NOMO-1 (cell line): ENCODE data around the gene CDC42BPG.
"Not testable (repeated sequence)": the region's sequence is repeated elsewhere in the genome, so short reads cannot be mapped to it uniquely, and the experiment has no call there.

Experiments
- DNase-seq, 2 experiments: peaks; one replicate each; lab custom pipeline; 2025; ENCODE audit not compliant: unreplicated experiment in 2 of 2; lab: John Stamatoyannopoulos, UW

CDC42BPG gene

GRCh38 chr11:64849598-64850356 lies 5.3 kb upstream of the CDC42BPG start:
- no peak for DNase-seq

- DNase-seq: peak in 1 of 2 experiments; percentile 6
Observed at GRCh38 chr11:64848826-64849597, 4.6 kb upstream of the CDC42BPG start.

DNA sequence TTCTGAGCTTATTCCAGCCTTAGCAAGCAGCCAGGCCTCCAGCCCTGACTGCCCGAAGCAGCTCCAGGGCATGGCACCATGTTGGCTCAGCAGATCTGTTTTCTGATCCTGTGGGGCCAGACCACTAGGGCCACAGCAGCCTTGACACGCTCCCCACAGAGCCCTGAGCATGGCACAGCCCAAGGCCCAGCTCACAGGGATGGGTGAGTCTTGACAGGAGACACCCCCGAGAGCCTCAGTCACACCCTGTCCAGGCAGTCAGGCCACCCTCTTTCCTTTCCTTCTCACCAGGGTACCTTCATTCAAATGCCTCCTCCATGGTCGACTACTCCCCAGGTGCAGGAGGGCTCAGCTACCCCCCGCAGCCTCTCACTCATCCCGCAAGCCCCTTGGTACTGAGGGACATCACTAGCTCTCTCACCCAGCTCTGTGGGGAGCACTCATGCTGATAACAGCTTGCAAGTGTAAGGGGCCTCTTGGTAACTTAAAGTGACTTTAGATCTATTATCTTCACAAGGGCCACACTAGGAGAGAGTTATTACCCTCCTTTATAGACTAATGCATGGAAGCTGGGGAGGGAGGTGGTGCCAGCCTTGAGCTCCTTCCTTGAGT lies 3.9 kb upstream of the CDC42BPG start:
- no peak for DNase-seq

GRCh38 chr11:64846998-64847666 lies 2.7 kb upstream of the CDC42BPG start:
- peak; percentile 85 to 90 for DNase-seq

DNA sequence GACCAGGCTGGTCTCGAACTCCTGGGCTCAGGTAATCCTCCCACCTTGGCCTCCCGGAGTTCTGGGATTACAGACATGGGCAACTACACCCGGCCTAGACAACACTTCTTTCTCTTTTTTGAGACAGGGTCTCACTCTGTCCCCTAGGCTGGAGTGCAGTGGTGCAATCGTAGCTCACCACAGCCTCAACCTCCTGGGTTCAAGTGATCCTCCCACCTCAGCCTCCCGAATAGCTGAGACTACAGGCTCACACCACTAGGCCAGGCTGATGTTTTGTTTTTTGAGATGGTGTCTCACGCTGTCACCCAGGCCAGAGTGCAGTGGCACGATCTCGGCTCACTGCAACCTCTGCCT lies 1.3 kb upstream of the CDC42BPG start:
- DNase-seq: not testable (repeated sequence)

- no peak for DNase-seq
Observed at GRCh38 chr11:64845129-64845775, 799 bp upstream of the CDC42BPG start.

DNA sequence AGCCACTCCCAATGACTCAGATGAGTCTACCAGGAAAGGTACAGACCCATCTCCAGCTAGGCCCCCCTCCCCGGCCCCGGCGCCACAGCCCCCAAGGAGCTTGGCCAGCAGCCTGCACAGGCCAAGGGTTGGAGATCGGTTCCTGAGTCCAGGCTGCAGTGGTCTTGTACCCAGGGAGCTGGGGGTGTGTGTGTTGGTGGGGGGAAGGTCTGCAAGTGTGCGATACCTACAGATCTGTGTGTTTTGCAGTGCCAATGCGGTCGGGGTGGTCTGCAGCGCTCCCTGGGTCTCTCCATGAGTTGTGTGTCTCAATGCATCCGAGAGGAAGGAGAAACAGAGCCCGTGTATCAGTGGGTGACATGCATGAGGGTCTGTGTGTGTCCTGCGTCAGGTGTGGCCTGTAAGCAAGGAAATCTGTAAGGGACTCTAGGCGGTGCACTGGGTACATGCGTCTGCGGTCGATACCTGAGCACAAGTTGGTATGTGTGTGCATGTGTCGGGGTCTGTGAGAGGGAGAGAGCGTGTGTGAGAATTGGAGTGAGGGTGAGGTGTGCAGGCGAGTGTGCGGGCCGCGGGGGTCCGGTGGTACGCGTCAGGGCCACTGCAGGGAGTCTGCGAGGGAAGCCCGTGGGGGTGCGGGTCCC lies 645 bp downstream of the CDC42BPG start:
- DNase-seq: no peak

DNA sequence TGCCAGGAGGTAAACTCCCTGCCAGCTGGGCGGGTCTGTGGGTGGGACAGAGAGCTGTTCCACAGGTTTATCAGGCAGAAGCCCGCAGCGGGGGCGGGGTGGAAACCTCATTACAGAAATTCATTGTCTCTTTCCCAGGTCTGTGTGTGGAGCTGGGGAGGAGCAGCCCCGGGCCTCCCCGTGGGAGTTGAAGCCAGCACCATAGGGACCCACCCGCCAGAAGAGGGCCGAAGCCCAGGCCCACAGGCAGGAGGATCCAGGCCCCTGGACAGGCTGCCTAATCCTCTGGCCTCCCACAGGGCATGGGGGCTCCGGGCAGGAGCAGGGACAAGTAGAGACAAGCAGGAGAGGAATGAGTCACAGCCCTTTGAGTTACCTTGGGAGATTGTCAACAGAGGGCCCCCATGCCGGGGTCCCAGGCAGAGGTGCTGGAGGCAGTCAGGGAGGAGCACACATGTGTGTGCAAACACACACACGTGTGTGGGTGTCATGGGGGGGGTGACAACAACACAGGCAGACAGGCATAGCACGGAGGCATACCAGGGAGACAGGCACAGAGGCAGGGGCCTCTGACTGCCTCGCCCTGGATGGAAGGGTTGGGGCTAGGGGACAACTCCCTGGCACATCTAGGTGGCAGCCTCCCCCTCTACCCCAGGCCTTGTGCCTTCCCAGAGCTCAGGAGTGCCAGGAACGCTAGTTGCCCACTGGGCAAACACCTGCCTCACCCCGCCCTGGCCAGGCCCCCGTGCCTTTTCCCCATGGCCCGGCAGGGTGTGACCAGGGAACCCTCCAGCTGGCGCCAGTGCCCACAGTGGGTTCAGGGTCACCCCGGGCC lies 1.4 kb downstream of the CDC42BPG start:
- no peak for DNase-seq

GRCh38 chr11:64842366-64842759 lies 2.1 kb downstream of the CDC42BPG start:
- DNase-seq: no peak

DNA sequence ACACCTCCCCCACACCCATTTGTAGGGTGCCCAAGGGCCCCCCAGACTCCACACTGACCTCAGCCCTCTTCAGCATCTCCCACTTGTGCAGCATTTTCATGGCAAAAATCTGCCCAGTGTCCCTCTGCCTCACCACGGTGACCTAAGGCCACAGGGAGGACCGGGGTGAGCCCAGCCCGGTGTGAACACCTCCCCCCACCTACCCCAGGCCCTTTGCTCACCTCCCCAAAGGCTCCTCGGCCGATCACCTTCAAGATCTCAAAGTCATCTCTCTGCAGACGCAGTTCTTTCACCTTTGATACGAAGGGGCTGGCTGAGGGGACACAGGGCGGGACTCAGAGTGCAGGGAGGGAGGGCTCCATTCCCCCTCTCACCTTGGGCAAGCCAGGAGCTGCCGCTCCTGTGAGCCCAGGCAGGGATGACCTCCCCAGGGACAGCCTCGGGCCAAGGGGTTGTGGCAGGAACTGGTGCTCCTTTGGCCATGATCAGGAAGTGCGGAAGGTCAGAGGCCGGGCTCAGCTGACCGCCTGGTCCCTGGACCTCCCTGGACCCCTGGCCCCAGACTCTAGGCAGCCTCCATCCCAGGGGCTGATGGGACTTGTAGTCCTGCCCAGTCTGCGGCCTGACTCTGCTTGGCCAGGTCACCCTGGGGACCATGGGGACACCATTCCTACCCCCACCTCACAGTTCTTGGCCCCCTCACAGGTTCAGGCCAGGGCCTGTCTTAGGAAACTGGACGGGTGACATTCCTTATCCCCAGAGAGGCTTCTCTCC lies 2.7 kb downstream of the CDC42BPG start:
- no peak for DNase-seq

DNA sequence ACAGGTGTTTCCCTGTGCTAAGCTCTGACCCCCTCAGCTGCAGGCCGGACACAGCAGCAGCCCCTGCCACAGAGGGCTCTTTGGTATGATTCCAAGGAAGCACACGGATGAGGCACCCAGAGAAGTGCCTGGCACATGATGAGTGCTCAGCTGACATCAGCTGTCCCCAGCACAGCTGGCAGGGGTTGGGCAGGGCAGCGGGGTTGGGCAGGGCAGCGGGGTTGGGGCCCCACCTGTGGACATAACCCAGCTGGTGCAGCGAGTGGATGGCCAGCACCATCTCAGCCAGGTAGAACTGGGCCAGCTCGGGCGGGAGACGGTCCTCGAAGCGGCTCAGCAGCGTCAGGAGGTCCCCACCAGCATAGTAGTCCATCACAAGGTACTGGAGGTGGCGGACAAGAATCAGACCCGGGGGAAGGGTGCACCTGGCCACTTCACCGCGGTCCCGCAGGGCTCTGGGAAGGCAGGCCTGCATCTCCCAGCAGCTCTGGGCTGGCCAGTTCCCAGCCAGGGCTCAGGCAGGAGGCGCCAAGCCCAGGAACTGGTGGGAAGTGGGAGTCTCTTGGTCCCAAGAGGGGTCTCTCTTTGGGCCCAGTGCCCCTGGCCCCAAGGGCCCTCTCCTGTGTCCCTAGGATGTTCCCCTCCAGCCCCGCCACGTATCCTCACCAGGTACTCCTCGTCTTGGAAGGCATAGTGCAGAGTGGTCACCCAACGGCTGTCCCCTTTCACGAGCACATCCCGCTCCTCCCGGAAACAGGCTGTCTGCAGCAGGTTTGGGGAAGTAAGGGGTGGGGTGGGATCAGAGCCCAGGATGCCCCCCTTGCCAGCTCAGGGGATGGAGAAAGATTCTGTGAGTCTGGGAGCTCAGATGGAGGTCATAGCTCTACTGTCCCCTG lies 4.3 kb downstream of the CDC42BPG start:
- DNase-seq: no peak

- DNase-seq: no peak
Observed at GRCh38 chr11:64839335-64839734, 5.1 kb downstream of the CDC42BPG start.

GRCh38 chr11:64838600-64839334 lies 5.7 kb downstream of the CDC42BPG start:
- no peak for DNase-seq

GRCh38 chr11:64837887-64838351 lies 6.5 kb downstream of the CDC42BPG start:
- DNase-seq: no peak

- DNase-seq: no peak
Observed at GRCh38 chr11:64836448-64837072, 7.9 kb downstream of the CDC42BPG start.
